K562 (cell line): ENCODE measurements around the gene NUP153. TPM values are rescaled to one million over a fixed set of nuclear protein-coding genes. Genes with fewer than 3 reads are reported as not detected.

Experiments
- ATF3 ChIP-seq, 2 experiments: fragments of 450-650 bp in 1 of 2; sonication (generic) in 1 of 2; formaldehyde crosslinking in 1 of 2; IDR thresholded peaks in 1 of 2; conservative IDR thresholded peaks in 1 of 2; 2 replicates each; pipeline versions ENCODE4 v1.6.1 to v1.8.1; 2016 to 2023; ENCODE audit warnings: mild to moderate bottlenecking in 2 of 2, moderate library complexity in 2 of 2, inconsistent platforms in 1 of 2, missing genetic modification reagents in 1 of 2
- ATF4 ChIP-seq: fragments of 450-650 bp; formaldehyde crosslinking; IDR thresholded peaks from 2 replicates; pipeline ENCODE4 v1.4.0; 2022; ENCODE audit warnings: mild to moderate bottlenecking, moderate library complexity
- BRF2 ChIP-seq: IDR thresholded peaks from 3 replicates; pipeline ENCODE4 v1.6.1; 2011; ENCODE audit warnings: borderline replicate concordance, mild to moderate bottlenecking; ENCODE audit not compliant: insufficient read length, insufficient read depth
- CEBPB ChIP-seq: fragments of 450-650 bp; IDR thresholded peaks from 2 replicates; pipeline ENCODE4 v1.6.1; 2016; ENCODE audit warnings: missing genetic modification characterization, missing compliant biosample characterization
- GTF3C2 ChIP-seq: IDR thresholded peaks from 3 replicates; pipeline ENCODE4 v1.6.1; 2011; ENCODE audit warnings: borderline replicate concordance, mild to moderate bottlenecking, moderate library complexity; ENCODE audit not compliant: insufficient read length; ENCODE audit errors: extremely low read depth
- HCFC1 ChIP-seq: IDR thresholded peaks from 2 replicates; pipeline ENCODE4 v1.6.1; 2012; ENCODE audit warnings: low read depth, low read length, improper control_type of control experiment
- HMBOX1 ChIP-seq: sonication (generic); IDR thresholded peaks from 2 replicates; pipeline ENCODE4 v1.6.1; 2016
- NFIX ChIP-seq: fragments of 250-450 bp; sonication (Bioruptor Pico); IDR thresholded peaks from 2 replicates; pipeline ENCODE4 v1.4.0; 2020; ENCODE audit warnings: low read depth, mild to moderate bottlenecking, moderate library complexity
- PHF20 ChIP-seq: fragments of 450-650 bp; IDR thresholded peaks from 2 replicates; pipeline ENCODE4 v1.6.1; 2018; ENCODE audit not compliant: partially characterized antibody
- PPARD ChIP-seq: fragments of 250-450 bp; sonication (Bioruptor Pico); IDR thresholded peaks from 2 replicates; pipeline ENCODE4 v1.8.0; 2022; ENCODE audit warnings: inconsistent platforms, mild to moderate bottlenecking, moderate library complexity
- PRMT5 ChIP-seq: sonication (generic); formaldehyde crosslinking; IDR thresholded peaks from 2 replicates; pipeline ENCODE4 v1.5.0; 2020; ENCODE audit warnings: missing genetic modification reagents
- RUNX1 ChIP-seq: sonication (generic); IDR thresholded peaks from 2 replicates; pipeline ENCODE4 v1.6.1; 2016; ENCODE audit warnings: antibody characterized with exemption, low read depth
- SAFB2 ChIP-seq: fragments of 200-400 bp; formaldehyde crosslinking; IDR thresholded peaks from 2 replicates; pipeline ENCODE4 v1.6.1; 2018; ENCODE audit warnings: borderline replicate concordance, low read length, low read depth, moderate library complexity; ENCODE audit not compliant: severe bottlenecking
- SRSF7 ChIP-seq: fragments of 200-400 bp; formaldehyde crosslinking; optimal IDR thresholded peaks from 2 replicates; pipeline ENCODE3; 2017; ENCODE audit warnings: mild to moderate bottlenecking, low read depth, low read length
- XRCC3 ChIP-seq: fragments of 450-650 bp; IDR thresholded peaks from 2 replicates; pipeline ENCODE4 v1.6.1; 2017; ENCODE audit warnings: mild to moderate bottlenecking, moderate library complexity
- ZC3H8 ChIP-seq: fragments of 450-650 bp; IDR thresholded peaks from 2 replicates; pipeline ENCODE4 v1.6.1; 2017
- ZNF184 ChIP-seq: sonication (generic); formaldehyde crosslinking; IDR thresholded peaks from 2 replicates; pipeline ENCODE4 v1.5.0; 2020; ENCODE audit warnings: missing genetic modification reagents
- ZNF639 ChIP-seq, 2 experiments: fragments of 200-800 bp in 1 of 2; sonication (Bioruptor generic) in 1 of 2; sonication (generic) in 1 of 2; formaldehyde crosslinking in 1 of 2; IDR thresholded peaks in 1 of 2; conservative IDR thresholded peaks in 1 of 2; 2 replicates each; pipeline versions ENCODE4 v1.5.0 to v1.6.1; 2016 to 2020; ENCODE audit warnings: missing compliant biosample characterization in 1 of 2, missing genetic modification characterization in 1 of 2, missing genetic modification reagents in 1 of 2
- polyA plus RNA-seq, 8 experiments: library from polyadenylated mRNA; depleted of rRNA in 4 of 8; stranded (reverse) in 5 of 8; unstranded in 3 of 8; fragments of >200 nt; fragmentation: Nextera tagmentation in 2 of 8; fragmentation: Illumina TruSeq in 1 of 8; extraction: Ambion mirVana in 2 of 8; extraction: Trizol in 1 of 8; gene quantifications; 2 replicates each; pipeline versions ENCODE4 v1.2.1 to v1.2.3, GENCODE V29; 2011 to 2014; ENCODE audit warnings: inconsistent platforms in 1 of 8, missing spikeins in 1 of 8
- total RNA-seq, 7 experiments: library from RNA; depleted of rRNA in 6 of 7; stranded (reverse); fragments of >200 nt in 6 of 7; fragmentation: Illumina TruSeq in 2 of 7; extraction: Trizol in 2 of 7; gene quantifications; 2 replicates each; pipeline versions ENCODE4 v1.2.1 to v1.2.3, GENCODE V29; 2011 to 2021; ENCODE audit warnings: low replicate concordance in 1 of 7

NUP153 gene
- total and polyA plus RNA-seq, 9 of the 15 experiments (the other 6 are each of a cell fraction or from before 2014, with no cell fraction given): 21.9 to 110 (median 84.8) TPM

- TF ChIP-seq PRMT5 (no peak), SRSF7 (no peak), PPARD (CRISPR knock-in tag) (no peak), HMBOX1 (peak; percentile 82), ZNF639 (CRISPR knock-in tag; conservative IDR thresholded peaks at IDR 0.05 in 1 of 2, IDR thresholded peaks at IDR 0.05 in 1 of 2) (no peak), NFIX (CRISPR knock-in tag) (no peak), HCFC1 (no peak), XRCC3 (no peak), RUNX1 (no peak), PHF20 (no peak), BRF2 (no peak), GTF3C2 (no peak), ATF4 (CRISPR knock-in tag) (no peak), SAFB2 (no peak), CEBPB (tag) (peak; percentile 39; the same call in 1 of the 2 replicates), ATF3 (IDR thresholded peaks at IDR 0.05) (peak; percentile 92; the same call in 1 of the 2 replicates), ATF3 (CRISPR knock-in tag; conservative IDR thresholded peaks at IDR 0.05) (peak; percentile 67; the same call in 1 of the 2 replicates), ZNF184 (no peak), ZC3H8 (no peak)
Measured at GRCh38 chr6:17729223-17730077, 22.7 kb upstream of the NUP153 start (continued).
